Measurements from ENCODE around the gene PGS1. TPM values are rescaled to one million over a fixed set of nuclear protein-coding genes. Genes with fewer than 3 reads are reported as not detected.
A peak's percentile ranks its signal among the peaks of the same experiment; 100 is the strongest.

The PGS1 gene
- total RNA-seq, 1 experiment from 2014 or later, result 26.8 TPM

GRCh38 chr17:78364436-78365281 is 13.8 kb upstream of the PGS1 start:
- DNase-seq (ENCODE audit: low read depth), result peak; percentile 67

GRCh38 chr17:78365561-78366108 is 12.8 kb upstream of the PGS1 start:
- peak; percentile 63 for DNase-seq (ENCODE audit: low read depth)

GRCh38 chr17:78366109-78366848 is 12.2 kb upstream of the PGS1 start:
- DNase-seq (ENCODE audit: low read depth), result no peak

- no peak for DNase-seq (ENCODE audit: low read depth)
Observed at GRCh38 chr17:78367193-78367592, 11.3 kb upstream of the PGS1 start.

- DNase-seq (ENCODE audit: low read depth), result no peak
Observed at GRCh38 chr17:78368348-78368747, 10.1 kb upstream of the PGS1 start.

GRCh38 chr17:78368854-78369495 is 9.5 kb upstream of the PGS1 start:
- DNase-seq (ENCODE audit: low read depth), result no peak

- DNase-seq (ENCODE audit: low read depth), result no peak
Observed at GRCh38 chr17:78369791-78370381, 8.6 kb upstream of the PGS1 start.

- DNase-seq (ENCODE audit: low read depth), result no peak
Observed at GRCh38 chr17:78371056-78371455, 7.4 kb upstream of the PGS1 start.

GRCh38 chr17:78372841-78373240 is 5.6 kb upstream of the PGS1 start:
- DNase-seq (ENCODE audit: low read depth), result no peak

GRCh38 chr17:78374189-78374588 is 4.3 kb upstream of the PGS1 start:
- no peak for DNase-seq (ENCODE audit: low read depth)

GRCh38 chr17:78374631-78375274 is 3.7 kb upstream of the PGS1 start:
- peak; percentile 89 for DNase-seq (ENCODE audit: low read depth)

- DNase-seq (ENCODE audit: low read depth), result peak; percentile 84
Observed at GRCh38 chr17:78375401-78376151, 2.9 kb upstream of the PGS1 start.

- no peak for DNase-seq (ENCODE audit: low read depth)
Observed at GRCh38 chr17:78376161-78376560, 2.3 kb upstream of the PGS1 start.

GRCh38 chr17:78377858-78378224 is 608 bp upstream of the PGS1 start:
- no peak for DNase-seq (ENCODE audit: low read depth)

GRCh38 chr17:78379131-78379491 is 662 bp downstream of the PGS1 start:
- peak; percentile 73 for DNase-seq (ENCODE audit: low read depth)

- DNase-seq (ENCODE audit: low read depth), result no peak
Observed at GRCh38 chr17:78380370-78380769, 1.9 kb downstream of the PGS1 start.

- DNase-seq (ENCODE audit: low read depth), result no peak
Observed at GRCh38 chr17:78381601-78382232, 3.3 kb downstream of the PGS1 start.

- DNase-seq (ENCODE audit: low read depth), result peak; percentile 92
Observed at GRCh38 chr17:78383725-78384471, 5.4 kb downstream of the PGS1 start.

GRCh38 chr17:78384479-78385175 is 6.2 kb downstream of the PGS1 start:
- no peak for DNase-seq (ENCODE audit: low read depth)

Measured in Daoy (cell line).